NCI-H226 (cell line): ENCODE data around the gene ASTL.
"Not testable (repeated sequence)": the region's sequence is repeated elsewhere in the genome, so short reads cannot be mapped to it uniquely, and the experiment has no call there.

Experiments
- DNase-seq: peaks from one replicate; pipeline ENCODE4 v3.0.0-alpha.2; 2015

Gene ASTL

GRCh38 chr2:96095116-96095636, 43.1 kb downstream of the ASTL start:
- no peak for DNase-seq

GRCh38 chr2:96093528-96093927, 44.8 kb downstream of the ASTL start:
- DNase-seq = no peak

- no peak for DNase-seq
Observed at GRCh38 chr2:96092951-96093350, 45.4 kb downstream of the ASTL start.

GRCh38 chr2:96092573-96092877, 45.8 kb downstream of the ASTL start:
- no peak for DNase-seq

GRCh38 chr2:96091711-96092572, 46.4 kb downstream of the ASTL start:
- DNase-seq = no peak

GRCh38 chr2:96091141-96091710, 47.1 kb downstream of the ASTL start:
- no peak for DNase-seq

GRCh38 chr2:96090196-96090926, 47.9 kb downstream of the ASTL start:
- peak; percentile 7 for DNase-seq

- DNase-seq = no peak
Observed at GRCh38 chr2:96089356-96090195, 48.7 kb downstream of the ASTL start.

GRCh38 chr2:96088340-96089335, 49.7 kb downstream of the ASTL start:
- DNase-seq = no peak

- no peak for DNase-seq
Observed at GRCh38 chr2:96087130-96087529, 51.2 kb downstream of the ASTL start.

- no peak for DNase-seq
Observed at GRCh38 chr2:96085541-96086355, 52.6 kb downstream of the ASTL start.

- DNase-seq = not testable (repeated sequence)
Observed at GRCh38 chr2:96084858-96085518, 53.3 kb downstream of the ASTL start.

GRCh38 chr2:96083989-96084857, 54.1 kb downstream of the ASTL start:
- DNase-seq = no peak

- DNase-seq = no peak
Observed at GRCh38 chr2:96083064-96083939, 55.0 kb downstream of the ASTL start.

GRCh38 chr2:96082211-96083063, 55.9 kb downstream of the ASTL start:
- DNase-seq = no peak

- no peak for DNase-seq
Observed at GRCh38 chr2:96081042-96081441, 57.3 kb downstream of the ASTL start.

- no peak for DNase-seq
Observed at GRCh38 chr2:96075199-96075771, 63.0 kb downstream of the ASTL start.
